WTC11 (cell line): ENCODE results near the gene SLF1. TPM values are rescaled to one million over a fixed set of nuclear protein-coding genes. Genes with fewer than 3 reads are reported as not detected.

Experiments
- ATAC-seq: fragments of 200-7000 bp; cut with Tn5 transposase; 2 replicates; pipeline ENCODE4 v1.10.0; 2021; ENCODE audit warnings: mild to moderate bottlenecking, moderate library complexity
- CTCF ChIA-PET: fragments of 300-600 bp; sonication (Branson Sonifier 250); formaldehyde crosslinking; loops from one replicate; lab custom pipeline; 2021; ENCODE audit warnings: antibody characterized with exemption; lab: Charles Lee
- POLR2A ChIA-PET: fragments of 350-600 bp; sonication (Branson Sonifier 250); formaldehyde crosslinking; loops from one replicate; lab custom pipeline; 2021; ENCODE audit warnings: antibody characterized with exemption; lab: Charles Lee
- DNase-seq: peaks from one replicate; pipeline ENCODE4 v3.0.0; 2021; ENCODE audit warnings: low spot score
- H3K27ac Mint-ChIP-seq: 2 replicates; pipeline ENCODE4 v1.8.0; 2021; ENCODE audit warnings: mixed read lengths
- H3K27me3 Mint-ChIP-seq: 2 replicates; pipeline ENCODE4 v1.8.0; 2021; ENCODE audit warnings: low read depth, mild to moderate bottlenecking, moderate library complexity, mixed read lengths
- H3K36me3 Mint-ChIP-seq: 2 replicates; pipeline ENCODE4 v1.8.0; 2021; ENCODE audit warnings: mixed read lengths
- H3K4me1 Mint-ChIP-seq: 2 replicates; pipeline ENCODE4 v1.8.0; 2022; ENCODE audit warnings: mixed read lengths
- H3K4me3 Mint-ChIP-seq: 2 replicates; pipeline ENCODE4 v1.8.0; 2021; ENCODE audit warnings: mild to moderate bottlenecking, moderate library complexity, mixed read lengths
- H3K9me3 Mint-ChIP-seq: 2 replicates; pipeline ENCODE4 v1.8.0; 2021; ENCODE audit warnings: mixed read lengths
- CBFB ChIP-seq: sonication (generic); formaldehyde crosslinking; IDR thresholded peaks from 2 replicates; pipeline ENCODE4 v1.8.1; 2022; ENCODE audit warnings: mild to moderate bottlenecking, low read depth, missing genetic modification reagents
- ELF4 ChIP-seq: sonication (generic); formaldehyde crosslinking; IDR thresholded peaks from 2 replicates; pipeline ENCODE4 v1.8.1; 2022; ENCODE audit warnings: low read depth, mild to moderate bottlenecking, moderate library complexity, missing genetic modification reagents
- JUN ChIP-seq: sonication (generic); formaldehyde crosslinking; IDR thresholded peaks from 2 replicates; pipeline ENCODE4 v1.8.0; 2023; ENCODE audit warnings: mild to moderate bottlenecking, missing genetic modification reagents
- OVOL2 ChIP-seq: fragments of 250-450 bp; sonication (Bioruptor Pico); IDR thresholded peaks from 2 replicates; pipeline ENCODE4 v1.9.0; 2021; ENCODE audit warnings: mild to moderate bottlenecking, borderline replicate concordance
- PRRX2 ChIP-seq: fragments of 250-450 bp; sonication (Bioruptor Pico); IDR thresholded peaks from 2 replicates; pipeline ENCODE4 v1.8.0; 2021; ENCODE audit warnings: mild to moderate bottlenecking
- SMAD3 ChIP-seq: sonication (generic); formaldehyde crosslinking; IDR thresholded peaks from 2 replicates; pipeline ENCODE4 v1.8.0; 2022; ENCODE audit warnings: missing genetic modification reagents, mild to moderate bottlenecking, borderline replicate concordance
- TCF7 ChIP-seq: sonication (generic); formaldehyde crosslinking; IDR thresholded peaks from 2 replicates; pipeline ENCODE4 v1.8.0; 2022; ENCODE audit warnings: mild to moderate bottlenecking, low read depth, missing genetic modification reagents, moderate library complexity
- ZNF138 ChIP-seq: sonication (generic); formaldehyde crosslinking; conservative IDR thresholded peaks from 2 replicates; pipeline ENCODE4 v1.8.1; 2022; ENCODE audit warnings: mild to moderate bottlenecking, moderate library complexity, missing genetic modification reagents
- ZNF232 ChIP-seq: sonication (generic); formaldehyde crosslinking; IDR thresholded peaks from 2 replicates; pipeline ENCODE4 v1.8.0; 2022; ENCODE audit warnings: mild to moderate bottlenecking, missing genetic modification reagents
- ZNF671 ChIP-seq: fragments of 250-450 bp; sonication (Bioruptor Pico); IDR thresholded peaks from 2 replicates; pipeline ENCODE4 v1.8.0; 2021; ENCODE audit warnings: mild to moderate bottlenecking
- total RNA-seq: library from RNA; stranded (reverse); gene quantifications from 3 replicates; pipeline ENCODE4 v1.2.3, GENCODE V29; 2021
- TF ChIP-seq, protein P1 (sequence below): sonication (generic); formaldehyde crosslinking; IDR thresholded peaks from 2 replicates; pipeline ENCODE4 v1.8.0; 2023; ENCODE audit warnings: mild to moderate bottlenecking, missing genetic modification reagents
- TF ChIP-seq, protein P2 (sequence below): fragments of 250-450 bp; sonication (Bioruptor Pico); IDR thresholded peaks from 2 replicates; pipeline ENCODE4 v1.8.0; 2021; ENCODE audit warnings: mild to moderate bottlenecking
- TF ChIP-seq, protein P3 (sequence below): sonication (generic); formaldehyde crosslinking; IDR thresholded peaks from 2 replicates; pipeline ENCODE4 v1.8.1; 2022; ENCODE audit warnings: low read depth, mild to moderate bottlenecking, moderate library complexity, missing genetic modification reagents, borderline replicate concordance
- TF ChIP-seq, protein P4 (sequence below): fragments of 250-450 bp; sonication (Bioruptor Pico); IDR thresholded peaks from 2 replicates; pipeline ENCODE4 v1.9.0; 2021; ENCODE audit warnings: mild to moderate bottlenecking, borderline replicate concordance
- TF ChIP-seq, protein P5 (sequence below): sonication (generic); formaldehyde crosslinking; IDR thresholded peaks from 2 replicates; pipeline ENCODE4 v1.8.0; 2022; ENCODE audit warnings: mild to moderate bottlenecking, missing genetic modification reagents
- TF ChIP-seq, protein P6 (sequence below): sonication (generic); formaldehyde crosslinking; conservative IDR thresholded peaks from 2 replicates; pipeline ENCODE4 v1.8.1; 2022; ENCODE audit warnings: mild to moderate bottlenecking, missing genetic modification reagents
- TF ChIP-seq, protein P7 (sequence below): sonication (generic); formaldehyde crosslinking; IDR thresholded peaks from 2 replicates; pipeline ENCODE4 v1.8.0; 2022; ENCODE audit warnings: mild to moderate bottlenecking, missing genetic modification reagents
- TF ChIP-seq, protein P8 (sequence below): sonication (generic); formaldehyde crosslinking; IDR thresholded peaks from 2 replicates; pipeline ENCODE4 v1.8.1; 2022; ENCODE audit warnings: mild to moderate bottlenecking, moderate library complexity, missing genetic modification reagents

Gene SLF1
- total RNA-seq, 1 experiment from 2014 or later = 15.7 TPM

DNA sequence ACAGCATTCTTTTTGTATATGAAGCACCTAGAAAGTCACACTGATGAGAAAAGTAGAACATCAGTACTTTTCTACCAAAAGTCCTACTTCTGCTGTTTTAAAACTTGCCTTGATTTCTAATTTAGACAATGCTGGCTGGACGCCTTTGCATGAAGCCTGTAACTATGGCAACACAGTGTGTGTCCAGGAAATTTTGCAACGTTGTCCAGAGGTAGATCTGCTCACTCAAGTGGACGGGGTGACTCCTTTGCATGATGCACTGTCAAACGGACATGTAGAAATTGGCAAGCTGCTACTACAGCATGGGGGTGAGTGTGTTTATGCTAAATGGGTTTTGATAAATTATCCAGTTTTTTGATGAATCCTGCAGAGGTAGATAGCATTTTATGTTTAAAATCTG is 73.5 kb downstream of the SLF1 start:
- ATAC-seq (no peak), DNase-seq (no peak)
- H3K4me1 Mint-ChIP-seq = peaks cover 18% of the 10 kb centered on the region
- H3K36me3 Mint-ChIP-seq = peaks cover 10% of the 10 kb centered on the region
- H3K9me3 Mint-ChIP-seq = no peaks in the 10 kb centered on the region
- no peak overlapping the region; the same call in 1 of the 2 replicates for H3K4me3 Mint-ChIP-seq
- no peaks in the 10 kb centered on the region for H3K27me3 Mint-ChIP-seq
- ChIA-PET POLR2A (no interaction called here), CTCF (interaction anchor here (0.8 to 1.2 kb wide), 7 partner anchors 16 to 1085 kb away, joined by 3 to 8 read pairs (median 4); no protein-coding TSS in a partner anchor)
- no peak for TF ChIP-seq ELF4 (CRISPR knock-in tag)
- TF ChIP-seq, protein P1, sequence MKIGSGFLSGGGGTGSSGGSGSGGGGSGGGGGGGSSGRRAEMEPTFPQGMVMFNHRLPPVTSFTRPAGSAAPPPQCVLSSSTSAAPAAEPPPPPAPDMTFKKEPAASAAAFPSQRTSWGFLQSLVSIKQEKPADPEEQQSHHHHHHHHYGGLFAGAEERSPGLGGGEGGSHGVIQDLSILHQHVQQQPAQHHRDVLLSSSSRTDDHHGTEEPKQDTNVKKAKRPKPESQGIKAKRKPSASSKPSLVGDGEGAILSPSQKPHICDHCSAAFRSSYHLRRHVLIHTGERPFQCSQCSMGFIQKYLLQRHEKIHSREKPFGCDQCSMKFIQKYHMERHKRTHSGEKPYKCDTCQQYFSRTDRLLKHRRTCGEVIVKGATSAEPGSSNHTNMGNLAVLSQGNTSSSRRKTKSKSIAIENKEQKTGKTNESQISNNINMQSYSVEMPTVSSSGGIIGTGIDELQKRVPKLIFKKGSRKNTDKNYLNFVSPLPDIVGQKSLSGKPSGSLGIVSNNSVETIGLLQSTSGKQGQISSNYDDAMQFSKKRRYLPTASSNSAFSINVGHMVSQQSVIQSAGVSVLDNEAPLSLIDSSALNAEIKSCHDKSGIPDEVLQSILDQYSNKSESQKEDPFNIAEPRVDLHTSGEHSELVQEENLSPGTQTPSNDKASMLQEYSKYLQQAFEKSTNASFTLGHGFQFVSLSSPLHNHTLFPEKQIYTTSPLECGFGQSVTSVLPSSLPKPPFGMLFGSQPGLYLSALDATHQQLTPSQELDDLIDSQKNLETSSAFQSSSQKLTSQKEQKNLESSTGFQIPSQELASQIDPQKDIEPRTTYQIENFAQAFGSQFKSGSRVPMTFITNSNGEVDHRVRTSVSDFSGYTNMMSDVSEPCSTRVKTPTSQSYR = no peak
- TF ChIP-seq, protein P2, sequence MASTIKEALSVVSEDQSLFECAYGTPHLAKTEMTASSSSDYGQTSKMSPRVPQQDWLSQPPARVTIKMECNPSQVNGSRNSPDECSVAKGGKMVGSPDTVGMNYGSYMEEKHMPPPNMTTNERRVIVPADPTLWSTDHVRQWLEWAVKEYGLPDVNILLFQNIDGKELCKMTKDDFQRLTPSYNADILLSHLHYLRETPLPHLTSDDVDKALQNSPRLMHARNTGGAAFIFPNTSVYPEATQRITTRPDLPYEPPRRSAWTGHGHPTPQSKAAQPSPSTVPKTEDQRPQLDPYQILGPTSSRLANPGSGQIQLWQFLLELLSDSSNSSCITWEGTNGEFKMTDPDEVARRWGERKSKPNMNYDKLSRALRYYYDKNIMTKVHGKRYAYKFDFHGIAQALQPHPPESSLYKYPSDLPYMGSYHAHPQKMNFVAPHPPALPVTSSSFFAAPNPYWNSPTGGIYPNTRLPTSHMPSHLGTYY = no peak
- TF ChIP-seq, protein P3, sequence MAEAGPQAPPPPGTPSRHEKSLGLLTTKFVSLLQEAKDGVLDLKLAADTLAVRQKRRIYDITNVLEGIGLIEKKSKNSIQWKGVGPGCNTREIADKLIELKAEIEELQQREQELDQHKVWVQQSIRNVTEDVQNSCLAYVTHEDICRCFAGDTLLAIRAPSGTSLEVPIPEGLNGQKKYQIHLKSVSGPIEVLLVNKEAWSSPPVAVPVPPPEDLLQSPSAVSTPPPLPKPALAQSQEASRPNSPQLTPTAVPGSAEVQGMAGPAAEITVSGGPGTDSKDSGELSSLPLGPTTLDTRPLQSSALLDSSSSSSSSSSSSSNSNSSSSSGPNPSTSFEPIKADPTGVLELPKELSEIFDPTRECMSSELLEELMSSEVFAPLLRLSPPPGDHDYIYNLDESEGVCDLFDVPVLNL (CRISPR knock-in tag) = no peak
- TF ChIP-seq, protein P4, sequence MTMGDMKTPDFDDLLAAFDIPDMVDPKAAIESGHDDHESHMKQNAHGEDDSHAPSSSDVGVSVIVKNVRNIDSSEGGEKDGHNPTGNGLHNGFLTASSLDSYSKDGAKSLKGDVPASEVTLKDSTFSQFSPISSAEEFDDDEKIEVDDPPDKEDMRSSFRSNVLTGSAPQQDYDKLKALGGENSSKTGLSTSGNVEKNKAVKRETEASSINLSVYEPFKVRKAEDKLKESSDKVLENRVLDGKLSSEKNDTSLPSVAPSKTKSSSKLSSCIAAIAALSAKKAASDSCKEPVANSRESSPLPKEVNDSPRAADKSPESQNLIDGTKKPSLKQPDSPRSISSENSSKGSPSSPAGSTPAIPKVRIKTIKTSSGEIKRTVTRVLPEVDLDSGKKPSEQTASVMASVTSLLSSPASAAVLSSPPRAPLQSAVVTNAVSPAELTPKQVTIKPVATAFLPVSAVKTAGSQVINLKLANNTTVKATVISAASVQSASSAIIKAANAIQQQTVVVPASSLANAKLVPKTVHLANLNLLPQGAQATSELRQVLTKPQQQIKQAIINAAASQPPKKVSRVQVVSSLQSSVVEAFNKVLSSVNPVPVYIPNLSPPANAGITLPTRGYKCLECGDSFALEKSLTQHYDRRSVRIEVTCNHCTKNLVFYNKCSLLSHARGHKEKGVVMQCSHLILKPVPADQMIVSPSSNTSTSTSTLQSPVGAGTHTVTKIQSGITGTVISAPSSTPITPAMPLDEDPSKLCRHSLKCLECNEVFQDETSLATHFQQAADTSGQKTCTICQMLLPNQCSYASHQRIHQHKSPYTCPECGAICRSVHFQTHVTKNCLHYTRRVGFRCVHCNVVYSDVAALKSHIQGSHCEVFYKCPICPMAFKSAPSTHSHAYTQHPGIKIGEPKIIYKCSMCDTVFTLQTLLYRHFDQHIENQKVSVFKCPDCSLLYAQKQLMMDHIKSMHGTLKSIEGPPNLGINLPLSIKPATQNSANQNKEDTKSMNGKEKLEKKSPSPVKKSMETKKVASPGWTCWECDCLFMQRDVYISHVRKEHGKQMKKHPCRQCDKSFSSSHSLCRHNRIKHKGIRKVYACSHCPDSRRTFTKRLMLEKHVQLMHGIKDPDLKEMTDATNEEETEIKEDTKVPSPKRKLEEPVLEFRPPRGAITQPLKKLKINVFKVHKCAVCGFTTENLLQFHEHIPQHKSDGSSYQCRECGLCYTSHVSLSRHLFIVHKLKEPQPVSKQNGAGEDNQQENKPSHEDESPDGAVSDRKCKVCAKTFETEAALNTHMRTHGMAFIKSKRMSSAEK = no peak
- TF ChIP-seq TCF7 (CRISPR knock-in tag) = no peak
- no peak for TF ChIP-seq ZNF232
- TF ChIP-seq, protein P5, sequence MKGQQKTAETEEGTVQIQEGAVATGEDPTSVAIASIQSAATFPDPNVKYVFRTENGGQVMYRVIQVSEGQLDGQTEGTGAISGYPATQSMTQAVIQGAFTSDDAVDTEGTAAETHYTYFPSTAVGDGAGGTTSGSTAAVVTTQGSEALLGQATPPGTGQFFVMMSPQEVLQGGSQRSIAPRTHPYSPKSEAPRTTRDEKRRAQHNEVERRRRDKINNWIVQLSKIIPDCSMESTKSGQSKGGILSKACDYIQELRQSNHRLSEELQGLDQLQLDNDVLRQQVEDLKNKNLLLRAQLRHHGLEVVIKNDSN (CRISPR knock-in tag) = no peak
- no peak for TF ChIP-seq PRRX2
- TF ChIP-seq, protein P6, sequence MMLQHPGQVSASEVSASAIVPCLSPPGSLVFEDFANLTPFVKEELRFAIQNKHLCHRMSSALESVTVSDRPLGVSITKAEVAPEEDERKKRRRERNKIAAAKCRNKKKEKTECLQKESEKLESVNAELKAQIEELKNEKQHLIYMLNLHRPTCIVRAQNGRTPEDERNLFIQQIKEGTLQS (CRISPR knock-in tag) = no peak
- TF ChIP-seq JUN (CRISPR knock-in tag) = no peak
- TF ChIP-seq OVOL2 (CRISPR knock-in tag) = no peak
- no peak for TF ChIP-seq CBFB (CRISPR knock-in tag)
- TF ChIP-seq ZNF671 (CRISPR knock-in tag) = no peak
- TF ChIP-seq, protein P7, sequence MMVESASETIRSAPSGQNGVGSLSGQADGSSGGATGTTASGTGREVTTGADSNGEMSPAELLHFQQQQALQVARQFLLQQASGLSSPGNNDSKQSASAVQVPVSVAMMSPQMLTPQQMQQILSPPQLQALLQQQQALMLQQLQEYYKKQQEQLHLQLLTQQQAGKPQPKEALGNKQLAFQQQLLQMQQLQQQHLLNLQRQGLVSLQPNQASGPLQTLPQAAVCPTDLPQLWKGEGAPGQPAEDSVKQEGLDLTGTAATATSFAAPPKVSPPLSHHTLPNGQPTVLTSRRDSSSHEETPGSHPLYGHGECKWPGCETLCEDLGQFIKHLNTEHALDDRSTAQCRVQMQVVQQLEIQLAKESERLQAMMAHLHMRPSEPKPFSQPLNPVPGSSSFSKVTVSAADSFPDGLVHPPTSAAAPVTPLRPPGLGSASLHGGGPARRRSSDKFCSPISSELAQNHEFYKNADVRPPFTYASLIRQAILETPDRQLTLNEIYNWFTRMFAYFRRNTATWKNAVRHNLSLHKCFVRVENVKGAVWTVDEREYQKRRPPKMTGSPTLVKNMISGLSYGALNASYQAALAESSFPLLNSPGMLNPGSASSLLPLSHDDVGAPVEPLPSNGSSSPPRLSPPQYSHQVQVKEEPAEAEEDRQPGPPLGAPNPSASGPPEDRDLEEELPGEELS (CRISPR knock-in tag) = no peak
- TF ChIP-seq SMAD3 (CRISPR knock-in tag) = no peak
- TF ChIP-seq, protein P8, sequence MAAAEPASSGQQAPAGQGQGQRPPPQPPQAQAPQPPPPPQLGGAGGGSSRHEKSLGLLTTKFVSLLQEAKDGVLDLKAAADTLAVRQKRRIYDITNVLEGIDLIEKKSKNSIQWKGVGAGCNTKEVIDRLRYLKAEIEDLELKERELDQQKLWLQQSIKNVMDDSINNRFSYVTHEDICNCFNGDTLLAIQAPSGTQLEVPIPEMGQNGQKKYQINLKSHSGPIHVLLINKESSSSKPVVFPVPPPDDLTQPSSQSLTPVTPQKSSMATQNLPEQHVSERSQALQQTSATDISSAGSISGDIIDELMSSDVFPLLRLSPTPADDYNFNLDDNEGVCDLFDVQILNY (CRISPR knock-in tag) = no peak
- TF ChIP-seq ZNF138 (CRISPR knock-in tag) = no peak
- H3K27ac Mint-ChIP-seq = peak overlapping the region; percentile 86; the same call in 1 of the 2 replicates
